AG10803 (cell line): ENCODE measurements around the gene MPC1.
"Not testable (repeated sequence)": the region's sequence is repeated elsewhere in the genome, so short reads cannot be mapped to it uniquely, and the experiment has no call there.

Source experiments
- DNase-seq: peaks from one replicate; pipeline ENCODE4 v3.0.0; 2010; ENCODE audit warnings: low read depth
- H3K4me3 ChIP-seq: 2 replicates; pipeline ENCODE4 v1.5.1; 2011; ENCODE audit warnings: mild to moderate bottlenecking, low read length, control low read depth
- CTCF ChIP-seq: conservative IDR thresholded peaks from 2 replicates; pipeline ENCODE4 v1.5.1; 2011; ENCODE audit warnings: mild to moderate bottlenecking, low read length, control low read depth, inconsistent platforms

MPC1 gene

GRCh38 chr6:166346965-166347364, 35.8 kb downstream of the MPC1 start:
- no peak overlapping the region for H3K4me3 ChIP-seq
- no peak for TF ChIP-seq CTCF
- DNase-seq: no peak

DNA sequence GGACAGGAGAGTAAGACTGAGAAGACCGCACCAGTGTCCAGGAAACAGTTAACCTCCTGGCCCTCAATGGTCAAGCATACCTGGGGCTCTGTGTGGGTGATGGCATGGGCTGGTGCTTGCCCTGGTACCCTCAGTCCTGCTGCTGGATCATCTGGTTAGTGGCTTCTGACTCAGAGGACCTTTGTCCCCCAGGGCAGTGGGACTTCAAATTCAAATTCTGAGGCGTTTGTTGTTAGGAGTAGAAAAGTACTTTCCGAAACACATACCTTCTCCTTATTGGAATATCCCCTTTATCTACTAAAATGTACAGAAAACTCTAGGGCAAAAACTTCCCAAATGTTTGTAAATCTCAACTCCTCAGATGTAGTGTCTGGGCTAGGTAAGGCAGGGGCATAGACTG, 36.3 kb downstream of the MPC1 start:
- DNase-seq: no peak
- TF ChIP-seq CTCF: no peak
- H3K4me3 ChIP-seq: no peak overlapping the region

DNA sequence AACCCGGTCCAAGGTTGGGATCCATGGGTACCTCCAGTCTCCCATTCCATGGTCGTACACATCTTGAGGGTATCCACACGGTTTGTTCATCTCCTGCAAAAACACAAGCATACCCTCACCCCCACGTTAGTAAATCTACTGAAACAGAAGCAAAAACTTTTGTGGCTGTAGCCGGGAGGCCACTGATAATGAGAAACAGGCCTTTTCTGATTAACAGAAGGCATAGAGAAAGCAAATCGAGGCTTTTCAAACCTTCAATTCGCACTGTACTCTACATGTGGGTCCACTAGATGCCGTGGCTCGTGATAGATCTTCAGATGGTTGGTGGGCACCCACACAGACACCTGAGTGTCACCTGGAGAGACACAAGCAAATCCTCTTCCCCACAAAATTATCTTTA, 37.1 kb downstream of the MPC1 start:
- DNase-seq, H3K4me3 ChIP-seq: not testable (repeated sequence)

DNA sequence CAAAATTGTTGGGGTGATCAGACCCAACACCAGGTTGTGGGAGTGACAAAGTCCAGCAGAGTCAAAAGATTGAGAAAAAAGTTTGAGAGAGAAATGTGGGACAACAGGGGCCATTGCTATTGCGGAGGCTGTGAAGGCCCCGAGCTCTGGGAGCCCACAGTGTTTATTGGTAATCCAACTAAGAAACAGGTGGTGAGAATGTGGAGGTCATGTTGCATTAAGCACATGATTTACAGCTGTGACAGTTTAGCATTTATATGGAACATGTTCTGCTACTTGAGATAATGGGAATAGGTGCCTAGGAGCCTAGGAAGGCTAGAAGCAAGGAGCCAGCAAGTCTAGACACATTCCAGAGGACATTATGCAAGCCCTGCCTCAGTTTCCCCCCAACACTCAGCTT, 37.8 kb downstream of the MPC1 start:
- not testable (repeated sequence) for DNase-seq, H3K4me3 ChIP-seq

DNA sequence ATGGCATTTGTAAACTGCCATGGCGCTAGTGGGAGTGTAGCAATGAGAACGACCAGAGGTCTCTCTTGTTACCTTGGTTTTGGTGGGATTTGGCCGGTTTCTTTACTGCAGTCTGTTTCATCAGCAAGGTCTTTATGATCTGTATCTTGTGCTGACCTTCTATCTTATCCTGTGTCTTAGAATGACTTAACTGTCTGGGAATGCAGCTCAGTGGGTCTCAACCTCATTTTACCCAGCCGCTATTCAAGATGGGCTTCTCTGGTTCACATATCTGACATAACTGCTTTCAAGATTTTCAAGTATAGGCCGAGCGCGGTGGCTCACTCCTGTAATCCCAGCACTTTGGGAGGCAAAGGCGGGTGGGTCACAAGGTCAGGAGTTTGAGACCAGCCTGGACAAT, 38.5 kb downstream of the MPC1 start:
- no peak overlapping the region for H3K4me3 ChIP-seq
- no peak for DNase-seq
- no peak for TF ChIP-seq CTCF

- TF ChIP-seq CTCF: no peak
- no peak for DNase-seq
- H3K4me3 ChIP-seq: peak overlapping the region; percentile 99
Observed at GRCh38 chr6:166343150-166343487, 39.6 kb downstream of the MPC1 start.

DNA sequence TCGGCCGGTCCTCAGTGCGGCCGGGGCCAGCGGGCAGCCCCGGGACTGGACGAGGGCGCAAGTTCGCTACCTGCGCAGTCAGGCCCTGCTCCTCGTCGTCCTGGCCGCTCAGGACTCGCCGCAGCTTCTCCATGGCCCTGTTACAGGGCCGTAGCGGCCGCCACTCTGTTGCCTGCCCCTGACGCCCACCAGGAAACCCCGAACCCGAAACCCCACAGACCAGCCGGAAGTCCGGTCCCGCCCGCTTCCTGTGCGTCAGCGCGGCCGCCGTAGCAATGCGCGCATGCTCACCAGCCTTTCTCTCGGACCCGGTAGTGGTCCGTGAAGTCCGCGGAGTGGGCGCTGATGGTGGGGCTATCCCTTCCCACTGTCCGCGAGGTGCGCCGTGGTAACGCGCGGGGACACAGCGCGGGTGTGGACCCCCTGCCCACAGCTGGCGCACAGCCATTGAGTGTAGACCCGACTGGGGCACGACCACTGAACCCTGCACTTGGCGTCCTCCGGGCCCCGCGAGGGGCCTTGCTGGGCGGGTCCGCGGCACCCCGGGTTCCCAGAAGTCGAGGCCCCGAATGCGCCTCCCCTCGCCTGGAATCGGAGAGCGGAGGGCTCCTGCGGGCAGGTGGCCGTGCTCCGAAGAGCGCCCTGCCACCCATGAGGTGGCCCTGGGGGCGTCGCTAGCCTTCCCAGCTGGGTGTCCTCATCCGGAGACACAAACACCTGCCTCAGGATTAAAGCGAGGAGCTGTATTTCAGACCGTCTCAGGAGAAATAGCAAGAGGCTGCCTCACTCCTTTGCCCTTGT, 40.2 kb downstream of the MPC1 start, which contains the start of gene SFT2D1:
TSS of gene SFT2D1 (minus strand) at position 197 of the 801 bp plus-strand sequence. CDS start at position 133, 64 bp downstream.
- no peak for TF ChIP-seq CTCF
- peak; percentile 76 for DNase-seq
- H3K4me3 ChIP-seq: peak within 1 kb of the TSS; percentile 99

- no peak for TF ChIP-seq CTCF
- H3K4me3 ChIP-seq: peak overlapping the region; percentile 99
- peak; percentile 30 for DNase-seq
Observed at GRCh38 chr6:166341977-166342348, 40.8 kb downstream of the MPC1 start.
